Endometrial microvascular endothelial cells (primary cell): Measurements from ENCODE around the gene OR2G3. TPM values are rescaled to one million over a fixed set of nuclear protein-coding genes. Genes with fewer than 3 reads are reported as not detected.

Experiments used
- total RNA-seq: library from RNA; depleted of rRNA; stranded (reverse); fragments of >200 nt; gene quantifications from one replicate; pipeline ENCODE4 v1.2.3, GENCODE V29; 2015; ENCODE audit errors: inconsistent ontology term

Gene OR2G3
- total RNA-seq, 1 donor from 2014 or later, result not detected

Other genes starting within 250 kb of the OR2G3 start
- 4.7 TPM for gene NLRP3, start 189.4 kb upstream of the OR2G3 start, total RNA-seq
- gene OR2B11, start 147.5 kb upstream of the OR2G3 start, total RNA-seq, result not detected
- not detected for gene OR2C3, start 69.1 kb upstream of the OR2G3 start, total RNA-seq
- gene GCSAML, start 56.5 kb upstream of the OR2G3 start, total RNA-seq, result not detected
- gene OR2G2, start 17.2 kb upstream of the OR2G3 start, total RNA-seq, result not detected
- not detected for gene OR13G1, start 74.2 kb downstream of the OR2G3 start, total RNA-seq
- gene OR6F1, start 111.1 kb downstream of the OR2G3 start, total RNA-seq, result not detected
- not detected for gene OR14K1, start 133.0 kb downstream of the OR2G3 start, total RNA-seq
- not detected for gene OR14A2, start 142.6 kb downstream of the OR2G3 start, total RNA-seq
- not detected for gene OR1C1, start 155.0 kb downstream of the OR2G3 start, total RNA-seq
- not detected for gene OR14A16, start 218.5 kb downstream of the OR2G3 start, total RNA-seq
- not detected for gene OR11L1, start 236.3 kb downstream of the OR2G3 start, total RNA-seq